ENCODE results near the gene PTDSS2.
A peak's percentile ranks its signal among the peaks of the same experiment; 100 is the strongest.

DNA sequence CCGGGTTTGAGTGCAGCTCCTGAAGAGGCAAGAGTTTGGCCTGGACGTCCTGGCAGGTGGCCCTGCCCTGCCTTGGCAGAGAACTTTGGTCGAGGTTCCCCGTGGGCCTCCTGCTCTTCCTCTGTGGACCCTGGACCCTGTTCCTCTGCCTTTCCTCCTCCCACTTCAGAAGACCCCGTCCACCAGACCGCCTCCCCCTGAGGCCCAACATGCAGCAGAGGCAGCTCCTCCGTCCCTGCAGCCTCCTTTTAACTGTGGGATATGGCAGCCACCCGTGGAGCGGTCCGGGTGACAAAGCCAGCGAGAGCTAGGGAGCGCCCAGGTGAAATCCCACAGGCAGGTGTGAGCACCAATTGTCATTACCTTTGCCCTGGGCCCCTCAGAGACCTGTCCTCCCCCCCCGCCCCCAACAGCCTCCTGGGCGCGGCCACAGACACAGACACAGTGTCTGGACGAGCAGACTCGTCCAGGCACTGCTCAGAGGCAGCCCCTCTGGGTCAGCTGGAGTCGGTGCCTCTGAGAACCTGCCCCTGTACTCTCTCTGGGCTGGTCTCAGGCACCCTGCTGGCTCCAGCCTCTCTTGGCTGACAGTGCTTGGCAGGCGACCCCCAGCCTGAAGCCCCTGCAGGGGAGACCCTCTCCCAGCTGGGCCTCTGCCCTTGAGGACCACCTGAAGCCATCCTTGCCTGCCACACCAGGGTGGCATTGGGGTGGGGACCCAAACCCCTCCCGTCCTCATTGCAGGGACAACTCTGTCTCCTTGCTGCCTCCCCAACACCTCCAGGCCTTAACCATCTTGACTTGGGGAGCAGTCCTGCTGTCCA is 4.1 kb upstream of the PTDSS2 start:
- TF ChIP-seq, protein P1, sequence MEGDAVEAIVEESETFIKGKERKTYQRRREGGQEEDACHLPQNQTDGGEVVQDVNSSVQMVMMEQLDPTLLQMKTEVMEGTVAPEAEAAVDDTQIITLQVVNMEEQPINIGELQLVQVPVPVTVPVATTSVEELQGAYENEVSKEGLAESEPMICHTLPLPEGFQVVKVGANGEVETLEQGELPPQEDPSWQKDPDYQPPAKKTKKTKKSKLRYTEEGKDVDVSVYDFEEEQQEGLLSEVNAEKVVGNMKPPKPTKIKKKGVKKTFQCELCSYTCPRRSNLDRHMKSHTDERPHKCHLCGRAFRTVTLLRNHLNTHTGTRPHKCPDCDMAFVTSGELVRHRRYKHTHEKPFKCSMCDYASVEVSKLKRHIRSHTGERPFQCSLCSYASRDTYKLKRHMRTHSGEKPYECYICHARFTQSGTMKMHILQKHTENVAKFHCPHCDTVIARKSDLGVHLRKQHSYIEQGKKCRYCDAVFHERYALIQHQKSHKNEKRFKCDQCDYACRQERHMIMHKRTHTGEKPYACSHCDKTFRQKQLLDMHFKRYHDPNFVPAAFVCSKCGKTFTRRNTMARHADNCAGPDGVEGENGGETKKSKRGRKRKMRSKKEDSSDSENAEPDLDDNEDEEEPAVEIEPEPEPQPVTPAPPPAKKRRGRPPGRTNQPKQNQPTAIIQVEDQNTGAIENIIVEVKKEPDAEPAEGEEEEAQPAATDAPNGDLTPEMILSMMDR (IDR thresholded peaks at IDR 0.05), result no peak
- peak; percentile 84 to 86 for TF ChIP-seq POLR2A (IDR thresholded peaks at IDR 0.05)

Data from Peyer's patch (tissue), 4 donors.